ENCODE data around the gene SFXN5. TPM values are rescaled to one million over a fixed set of nuclear protein-coding genes. Genes with fewer than 3 reads are reported as not detected.

SFXN5 gene
- total and polyA plus RNA-seq, 2 of the 4 experiments (the other 2 are of a cell fraction), result 8.6 to 17.0 TPM

DNA sequence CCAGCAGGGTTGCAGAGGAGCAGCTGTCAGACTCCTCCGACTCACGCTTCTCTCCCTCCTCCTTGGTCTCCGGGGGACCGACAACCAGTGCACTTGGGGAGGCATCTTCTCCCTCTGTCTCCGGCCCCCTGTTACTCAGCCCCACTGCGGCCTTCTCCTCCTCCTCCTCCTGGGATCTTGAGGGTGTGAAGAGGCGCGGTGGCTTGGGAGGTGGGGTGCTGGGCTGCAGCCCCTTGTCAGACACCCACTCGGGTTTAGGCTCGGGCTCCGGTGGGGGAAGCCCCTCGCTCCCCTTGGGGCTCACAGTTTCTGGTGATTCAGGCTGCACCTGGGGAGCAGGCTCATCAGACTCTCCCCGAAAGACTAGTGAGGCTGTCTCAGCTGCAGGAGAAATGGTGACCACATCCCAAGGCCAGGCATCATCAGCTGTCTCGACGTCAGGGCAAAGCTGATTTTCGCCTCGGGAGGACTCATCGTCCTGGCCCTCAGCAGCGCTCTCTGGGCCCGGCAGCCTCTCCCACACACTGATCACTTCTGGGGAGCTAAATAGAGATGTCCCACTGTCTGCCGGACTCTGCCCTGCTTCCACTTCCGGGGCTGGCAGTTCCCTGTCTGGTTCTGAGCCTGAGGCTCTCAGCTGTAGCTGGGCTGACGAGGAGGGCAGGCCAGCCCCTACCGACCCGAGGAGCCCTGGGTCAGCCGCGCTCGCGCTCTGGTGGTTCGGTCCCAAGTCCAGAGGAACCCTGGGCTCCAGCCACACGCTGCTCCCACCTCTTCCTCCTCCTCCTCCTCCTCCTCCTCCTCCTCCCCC is 9.0 kb upstream of the SFXN5 start:
- Histone ChIP-seq H2AFZ (replicated peaks; ENCODE audit: low read length, poor library complexity) (no peak overlapping the region), H3K9ac (ENCODE audit: low read depth, low read length) (no peak overlapping the region), H3K4me1 (ENCODE audit: control insufficient read depth, insufficient read depth, low read length) (peaks cover 2% of the 10 kb centered on the region), H2BK20ac (ENCODE audit: low read depth, low read length) (no peak overlapping the region), H4K91ac (ENCODE audit: insufficient read depth, low read depth, low read length) (no peak overlapping the region), H3K4ac (ENCODE audit: low read depth, low read length) (no peak overlapping the region), H2AK9ac (replicated peaks; ENCODE audit: low read depth, low read length, poor library complexity) (no peak overlapping the region), H3K4me2 (ENCODE audit: low read depth, low read length) (no peak overlapping the region), H2AK5ac (ENCODE audit: low read depth, low read length) (no peak overlapping the region), H3K56ac (ENCODE audit: extremely low read depth, insufficient read depth, low read length) (no peak overlapping the region), H3K4me3 (ENCODE audit: insufficient read depth, low read depth, low read length) (no peak overlapping the region), H3K23ac (ENCODE audit: low read depth, low read length) (no peak overlapping the region), H3K9me1 (ENCODE audit: insufficient read depth, low read length) (no peaks in the 10 kb centered on the region), H3K14ac (replicated peaks; ENCODE audit: low read depth, low read length) (no peak overlapping the region), H3K18ac (ENCODE audit: low read depth, low read length) (no peak overlapping the region), H3K36me3 (ENCODE audit: control insufficient read depth, insufficient read depth, low read length) (peaks cover 49% of the 10 kb centered on the region), H2BK5ac (ENCODE audit: low read depth, low read length, poor library complexity, severe bottlenecking) (no peak overlapping the region), H4K20me1 (ENCODE audit: insufficient read depth, low read length) (peaks cover 71% of the 10 kb centered on the region), H4K8ac (ENCODE audit: low read depth in 2 of 2, low read length in 2 of 2) (no peak overlapping the region), H4K5ac (ENCODE audit: low read depth, low read length) (no peak overlapping the region), H2BK120ac (ENCODE audit: low read depth, low read length) (no peak overlapping the region), H3K79me1 (ENCODE audit: low read depth in 1 of 2, low read length in 2 of 2) (peaks cover 28 to 72% of the 10 kb centered on the region in 2 experiments), H2BK15ac (ENCODE audit: low read depth, low read length) (no peak overlapping the region), H3K27me3 (ENCODE audit: control insufficient read depth, insufficient read depth, low read length) (no peaks in the 10 kb centered on the region), H3K27ac (ENCODE audit: insufficient read depth, low read length) (no peak overlapping the region), H3K9me3 (ENCODE audit: control insufficient read depth, insufficient read depth, low read length) (no peaks in the 10 kb centered on the region)
- in situ Hi-C loops (cut with MboI; ENCODE audit: low sequenced_read_pairs) (no loop called here), intact Hi-C loops (cut with micrococcal nuclease) (no loop called here), dilution Hi-C loops (cut with HindIII; ENCODE audit: low sequenced_read_pairs, unreplicated experiment) (no loop called here)
- ATAC-seq (ENCODE audit: low read depth) (no peak), DNase-seq (no peak)
- BruUV-seq (replicated peaks), result TSS peak; percentile 28
- POLR2A ChIA-PET (ENCODE audit: unreplicated experiment), result no interaction called here
- 86% methylated on average over 10 of the region's 31 CpGs; no CpG with 5 or more reads in 1 of the 2 experiments for WGBS, 2 experiments (ENCODE audit: extremely low coverage in 2 of 2, insufficient read length in 1 of 2)
- TF ChIP-seq NFE2L2 (IDR thresholded peaks at IDR 0.05; ENCODE audit: low read depth, low read length) (no peak), FOS (IDR thresholded peaks at IDR 0.05; ENCODE audit: low read depth, low read length) (no peak), SMC3 (IDR thresholded peaks at IDR 0.05; ENCODE audit: low read depth, low read length) (no peak), CEBPB (IDR thresholded peaks at IDR 0.05; ENCODE audit: low read depth, low read length) (no peak), POLR2A (IDR thresholded peaks at IDR 0.05; ENCODE audit: low read depth, low read length) (no peak)
- TF ChIP-seq, protein P1, sequence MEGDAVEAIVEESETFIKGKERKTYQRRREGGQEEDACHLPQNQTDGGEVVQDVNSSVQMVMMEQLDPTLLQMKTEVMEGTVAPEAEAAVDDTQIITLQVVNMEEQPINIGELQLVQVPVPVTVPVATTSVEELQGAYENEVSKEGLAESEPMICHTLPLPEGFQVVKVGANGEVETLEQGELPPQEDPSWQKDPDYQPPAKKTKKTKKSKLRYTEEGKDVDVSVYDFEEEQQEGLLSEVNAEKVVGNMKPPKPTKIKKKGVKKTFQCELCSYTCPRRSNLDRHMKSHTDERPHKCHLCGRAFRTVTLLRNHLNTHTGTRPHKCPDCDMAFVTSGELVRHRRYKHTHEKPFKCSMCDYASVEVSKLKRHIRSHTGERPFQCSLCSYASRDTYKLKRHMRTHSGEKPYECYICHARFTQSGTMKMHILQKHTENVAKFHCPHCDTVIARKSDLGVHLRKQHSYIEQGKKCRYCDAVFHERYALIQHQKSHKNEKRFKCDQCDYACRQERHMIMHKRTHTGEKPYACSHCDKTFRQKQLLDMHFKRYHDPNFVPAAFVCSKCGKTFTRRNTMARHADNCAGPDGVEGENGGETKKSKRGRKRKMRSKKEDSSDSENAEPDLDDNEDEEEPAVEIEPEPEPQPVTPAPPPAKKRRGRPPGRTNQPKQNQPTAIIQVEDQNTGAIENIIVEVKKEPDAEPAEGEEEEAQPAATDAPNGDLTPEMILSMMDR (conservative IDR thresholded peaks at IDR 0.05; ENCODE audit: low read depth, low read length), result no peak
- CTCF ChIA-PET, result no interaction called here

All from IMR-90 (cell line).